Astrocyte (in vitro differentiated cells and primary cell): Measurements from ENCODE around the gene LHFPL2. TPM values are rescaled to one million over a fixed set of nuclear protein-coding genes. Genes with fewer than 3 reads are reported as not detected.
A peak's percentile ranks its signal among the peaks of the same experiment; 100 is the strongest.

Experiments used
- DNase-seq: peaks from one replicate; pipeline ENCODE4 v3.0.0-alpha.2; 2010; ENCODE audit warnings: low read depth
- FAIRE-seq: peaks from 2 replicates; lab custom pipeline; 2011; peaks lifted over from hg19 to GRCh38; lab: Jason Lieb, UNC
- H2AFZ ChIP-seq: 2 replicates; pipeline ENCODE4 v1.6.0; 2012; ENCODE audit warnings: low read depth, low read length, inconsistent platforms
- H3K27ac ChIP-seq: 2 replicates; pipeline ENCODE4 v1.5.1; 2011; ENCODE audit warnings: low read depth, low read length, inconsistent platforms
- H3K27me3 ChIP-seq: 2 replicates; pipeline ENCODE4 v1.6.0; 2011; ENCODE audit warnings: low read length, inconsistent platforms; ENCODE audit not compliant: insufficient read depth
- H3K36me3 ChIP-seq: 2 replicates; pipeline ENCODE4 v1.5.1; 2011; ENCODE audit warnings: low read length, inconsistent platforms; ENCODE audit not compliant: insufficient read depth
- H3K4me1 ChIP-seq: 2 replicates; pipeline ENCODE4 v1.5.1; 2011; ENCODE audit warnings: low read length, inconsistent platforms; ENCODE audit not compliant: insufficient read depth
- H3K4me2 ChIP-seq: 2 replicates; pipeline ENCODE4 v1.6.0; 2012; ENCODE audit warnings: low read length, inconsistent platforms
- H3K4me3 ChIP-seq: 2 replicates; pipeline ENCODE4 v1.5.1; 2011; ENCODE audit warnings: low read depth, mild to moderate bottlenecking, low read length, inconsistent platforms; ENCODE audit not compliant: insufficient read depth
- H3K79me2 ChIP-seq: 2 replicates; pipeline ENCODE4 v1.6.0; 2012; ENCODE audit warnings: mild to moderate bottlenecking, low read length, inconsistent platforms; ENCODE audit not compliant: insufficient read depth
- H3K9ac ChIP-seq: 2 replicates; pipeline ENCODE4 v1.6.0; 2012; ENCODE audit warnings: mild to moderate bottlenecking, low read length, inconsistent platforms
- H3K9me3 ChIP-seq: 2 replicates; pipeline ENCODE4 v1.5.1; 2012; ENCODE audit warnings: low read depth, mild to moderate bottlenecking, low read length, inconsistent platforms; ENCODE audit not compliant: insufficient read depth
- H4K20me1 ChIP-seq: 2 replicates; pipeline ENCODE4 v1.6.0; 2012; ENCODE audit warnings: low read length, inconsistent platforms; ENCODE audit not compliant: insufficient read depth
- H3K27ac Mint-ChIP-seq: one replicate; pipeline ENCODE4 v1.8.0; 2021; ENCODE audit warnings: mild to moderate bottlenecking, mixed read lengths; ENCODE audit not compliant: unreplicated experiment
- H3K27me3 Mint-ChIP-seq: one replicate; pipeline ENCODE4 v1.8.0; 2021; ENCODE audit warnings: low read depth, mixed read lengths; ENCODE audit not compliant: unreplicated experiment
- H3K36me3 Mint-ChIP-seq: one replicate; pipeline ENCODE4 v1.8.0; 2021; ENCODE audit warnings: low read depth, mixed read lengths; ENCODE audit not compliant: unreplicated experiment
- H3K4me1 Mint-ChIP-seq: one replicate; pipeline ENCODE4 v1.8.0; 2021; ENCODE audit warnings: low read depth, mixed read lengths; ENCODE audit not compliant: unreplicated experiment
- H3K4me3 Mint-ChIP-seq: one replicate; pipeline ENCODE4 v1.8.0; 2021; ENCODE audit warnings: mild to moderate bottlenecking, moderate library complexity, mixed read lengths; ENCODE audit not compliant: unreplicated experiment
- H3K9me3 Mint-ChIP-seq: one replicate; pipeline ENCODE4 v1.8.0; 2021; ENCODE audit warnings: mild to moderate bottlenecking, mixed read lengths; ENCODE audit not compliant: unreplicated experiment
- CTCF ChIP-seq: IDR thresholded peaks from 2 replicates; pipeline ENCODE4 v1.5.1; 2011; ENCODE audit warnings: low read depth, mild to moderate bottlenecking, inconsistent platforms, low read length, moderate library complexity; ENCODE audit not compliant: insufficient read depth
- EZH2 ChIP-seq: IDR thresholded peaks from 2 replicates; pipeline ENCODE4 v1.6.1; 2012; ENCODE audit warnings: mild to moderate bottlenecking, low read length, inconsistent platforms; ENCODE audit not compliant: insufficient read depth
- total RNA-seq: library from RNA; stranded (reverse); gene quantifications from 2 replicates; pipeline ENCODE4 v1.2.1, GENCODE V29; 2021

Gene LHFPL2
- total RNA-seq, 1 donor from 2014 or later = 17.0 TPM

GRCh38 chr5:78534148-78534904, 114.2 kb downstream of the LHFPL2 start:
- no peaks in the 10 kb centered on the region for H3K27me3 ChIP-seq
- H3K27ac ChIP-seq = peak overlapping the region; percentile 97
- TF ChIP-seq CTCF (no peak), EZH2 (no peak)
- no peaks in the 10 kb centered on the region for H3K9me3 Mint-ChIP-seq
- peak overlapping the region; percentile 72 for H2AFZ ChIP-seq
- H3K4me3 Mint-ChIP-seq = no peak overlapping the region
- DNase-seq = peak; percentile 84
- peaks cover 33% of the 10 kb centered on the region for H3K4me1 Mint-ChIP-seq
- no peak overlapping the region for H3K4me3 ChIP-seq
- H3K36me3 Mint-ChIP-seq = peaks cover 2% of the 10 kb centered on the region
- no peaks in the 10 kb centered on the region for H3K36me3 ChIP-seq
- peaks cover 34% of the 10 kb centered on the region for H3K4me1 ChIP-seq
- H4K20me1 ChIP-seq = no peaks in the 10 kb centered on the region
- peaks cover 55% of the 10 kb centered on the region for H3K79me2 ChIP-seq
- FAIRE-seq = no peak
- no peaks in the 10 kb centered on the region for H3K9me3 ChIP-seq
- H3K9ac ChIP-seq = peak overlapping the region; percentile 81
- H3K27me3 Mint-ChIP-seq = no peaks in the 10 kb centered on the region
- H3K4me2 ChIP-seq = peak overlapping the region; percentile 62
- H3K27ac Mint-ChIP-seq = peak overlapping the region; percentile 91

GRCh38 chr5:78533356-78533755, 115.2 kb downstream of the LHFPL2 start:
- peak overlapping the region; percentile 97 for H3K27ac ChIP-seq
- H3K36me3 ChIP-seq = no peaks in the 10 kb centered on the region
- FAIRE-seq (no peak), DNase-seq (no peak)
- no peaks in the 10 kb centered on the region for H4K20me1 ChIP-seq
- peak overlapping the region; percentile 81 for H3K9ac ChIP-seq
- H3K4me1 ChIP-seq = peaks cover 44% of the 10 kb centered on the region
- TF ChIP-seq CTCF (peak; percentile 31), EZH2 (no peak)
- H3K4me2 ChIP-seq = peak overlapping the region; percentile 62
- Mint-ChIP-seq H3K9me3 (no peaks in the 10 kb centered on the region), H3K27me3 (no peaks in the 10 kb centered on the region), H3K36me3 (peaks cover 4% of the 10 kb centered on the region), H3K27ac (peak overlapping the region; percentile 66), H3K4me3 (no peak overlapping the region), H3K4me1 (peaks cover 34% of the 10 kb centered on the region)
- peaks cover 50% of the 10 kb centered on the region for H3K79me2 ChIP-seq
- H3K27me3 ChIP-seq = no peaks in the 10 kb centered on the region
- no peak overlapping the region for H3K4me3 ChIP-seq
- H3K9me3 ChIP-seq = no peaks in the 10 kb centered on the region
- no peak overlapping the region for H2AFZ ChIP-seq
